ENCODE measurements around the gene STK32A. TPM values are rescaled to one million over a fixed set of nuclear protein-coding genes. Genes with fewer than 3 reads are reported as not detected.

Gene STK32A
- total RNA-seq: not detected
- not detected for polyA plus RNA-seq
- 0 to 0.09 (median 0) reads per million in 6 experiments for total RNA-seq

- ATAC-seq (no peak), DNase-seq (no peak)
- H3K27ac Mint-ChIP-seq: no peak within 1 kb of the TSS
- peaks cover 0 to 4% (median 0%) of the 10 kb centered on the region in 3 donors for H3K36me3 Mint-ChIP-seq
- H3K4me1 Mint-ChIP-seq: peaks cover 3 to 13% (median 6%) of the 10 kb centered on the region in 4 donors
- H3K9me3 Mint-ChIP-seq: peaks cover 0 to 8% (median 3%) of the 10 kb centered on the region in 9 donors
- POLR2A ChIA-PET: no interaction called here
- peak within 1 kb of the TSS in 7 of 10 donors; percentile 2 to 63 (median 51) for H3K4me3 Mint-ChIP-seq
- peaks cover 37 to 80% (median 57%) of the 10 kb centered on the region in 5 donors for H3K27me3 Mint-ChIP-seq
Measured at GRCh38 chr5:147234825-147235635, at the start of gene STK32A. Gene STK32A, plus strand, starts transcription at chr5:147235026. Its CDS starts 4,609 bp downstream, at chr5:147239635.

DNA sequence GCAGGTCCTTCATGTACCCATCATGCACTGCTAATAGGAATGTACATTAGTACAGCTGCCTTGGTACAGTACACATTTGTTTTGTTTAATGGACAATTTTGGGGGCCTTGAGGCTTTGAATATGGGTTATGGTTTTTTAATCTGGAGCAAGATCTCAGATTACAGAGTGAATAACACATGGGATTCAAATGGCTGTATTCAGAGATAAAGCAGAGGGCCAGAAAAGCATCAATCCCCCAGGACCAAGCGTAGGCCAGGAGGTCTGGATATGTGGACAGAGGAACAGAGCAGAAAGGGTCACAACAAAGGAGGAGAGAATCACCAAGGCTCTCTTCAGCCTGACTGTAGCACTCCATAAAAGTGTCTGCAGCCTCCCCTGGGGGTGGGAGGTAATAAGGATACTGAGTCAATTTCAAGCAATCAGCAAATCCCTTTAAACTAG lies 47.7 kb upstream of the STK32A start:
- no peaks in the 10 kb centered on the region for H3K9me3 Mint-ChIP-seq
- POLR2A ChIA-PET: no interaction called here
- H3K4me1 Mint-ChIP-seq: peaks cover 0 to 6% (median 4%) of the 10 kb centered on the region in 4 donors
- H3K36me3 Mint-ChIP-seq: no peaks in the 10 kb centered on the region
- no peak for ATAC-seq
- peaks cover 3 to 18% (median 9%) of the 10 kb centered on the region in 5 donors for H3K27me3 Mint-ChIP-seq
- H3K27ac Mint-ChIP-seq: no peak overlapping the region
- no peak overlapping the region for H3K4me3 Mint-ChIP-seq
- no peak for DNase-seq

- no peak overlapping the region for H3K27ac Mint-ChIP-seq
- DNase-seq (peak; percentile 0 to 70 (median 45)), ATAC-seq (peak; percentile 49 to 63)
- POLR2A ChIA-PET: no interaction called here
- peak overlapping the region in 2 of 10 donors; percentile 9 to 13 for H3K4me3 Mint-ChIP-seq
- H3K4me1 Mint-ChIP-seq: peaks cover 0 to 6% (median 4%) of the 10 kb centered on the region in 4 donors
- no peaks in the 10 kb centered on the region for H3K36me3 Mint-ChIP-seq
- H3K9me3 Mint-ChIP-seq: no peaks in the 10 kb centered on the region
- peaks cover 3 to 18% (median 13%) of the 10 kb centered on the region in 5 donors for H3K27me3 Mint-ChIP-seq
Measured at GRCh38 chr5:147188200-147189108, 46.4 kb upstream of the STK32A start.

DNA sequence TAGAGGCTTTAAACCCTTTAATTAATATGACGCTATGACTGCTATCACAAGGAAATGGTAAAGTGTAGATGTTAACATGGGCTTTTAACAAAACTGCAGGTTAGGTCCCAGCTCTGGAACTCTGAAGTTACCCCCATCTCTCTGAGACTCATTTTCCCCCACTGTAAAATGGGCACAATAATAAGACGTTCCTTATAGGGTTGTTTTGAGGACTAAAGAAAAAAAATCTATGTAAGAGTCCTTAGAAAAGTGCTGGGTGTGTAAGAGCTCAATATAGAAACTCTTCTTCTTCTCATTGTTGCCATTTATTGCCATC lies 45.8 kb upstream of the STK32A start:
- Mint-ChIP-seq H3K4me1 (peaks cover 0 to 6% (median 4%) of the 10 kb centered on the region in 4 donors), H3K36me3 (no peaks in the 10 kb centered on the region), H3K4me3 (peak overlapping the region in 1 of 10 donors; percentile 13), H3K9me3 (no peaks in the 10 kb centered on the region), H3K27ac (no peak overlapping the region), H3K27me3 (peaks cover 3 to 18% (median 13%) of the 10 kb centered on the region in 5 donors)
- DNase-seq (no peak), ATAC-seq (no peak)
- POLR2A ChIA-PET: no interaction called here

DNA sequence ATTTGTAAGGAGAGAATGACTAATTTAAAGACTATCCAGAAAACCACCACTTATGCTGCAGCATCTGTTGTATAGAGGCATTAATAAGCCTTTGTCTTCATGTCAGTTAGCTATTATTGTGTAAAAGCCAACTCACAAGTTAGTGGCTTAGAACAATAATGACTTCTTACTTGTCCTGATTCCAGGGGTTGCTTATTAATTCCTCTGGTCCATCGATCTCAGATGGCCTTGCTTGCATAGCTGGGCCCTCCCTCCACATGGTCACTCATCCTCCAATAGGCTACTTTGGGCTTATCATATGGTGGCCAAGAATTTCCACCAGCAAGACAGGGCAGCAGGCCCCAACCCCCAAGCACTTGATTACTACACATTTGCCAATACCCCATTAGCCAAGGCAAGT lies 44.5 kb upstream of the STK32A start:
- Mint-ChIP-seq H3K9me3 (no peaks in the 10 kb centered on the region), H3K36me3 (no peaks in the 10 kb centered on the region), H3K4me1 (peaks cover 0 to 6% (median 4%) of the 10 kb centered on the region in 4 donors), H3K4me3 (no peak overlapping the region), H3K27me3 (peaks cover 3 to 22% (median 15%) of the 10 kb centered on the region in 5 donors), H3K27ac (peak overlapping the region in 1 of 10 donors; percentile 7)
- ATAC-seq: no peak
- POLR2A ChIA-PET: no interaction called here
- no peak for DNase-seq

DNA sequence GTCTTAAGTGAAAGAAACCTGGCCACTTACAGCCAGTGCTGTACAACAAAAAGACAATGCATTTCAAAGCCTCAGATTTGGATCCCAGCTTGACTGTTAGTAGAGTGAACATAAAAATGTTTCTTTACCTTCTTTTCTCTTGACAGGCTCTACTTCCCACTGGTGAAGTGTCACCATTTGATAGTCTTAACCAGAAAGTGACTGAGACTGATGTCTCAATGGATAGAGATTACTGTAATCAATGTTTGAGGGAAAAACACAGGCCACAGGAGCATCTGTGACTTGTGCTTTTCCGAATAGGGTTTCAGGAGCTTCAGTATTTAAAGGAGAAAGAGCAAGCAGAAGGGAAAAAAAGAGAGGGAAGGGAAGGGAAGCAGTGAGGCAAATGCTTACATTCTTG lies 41.7 kb upstream of the STK32A start:
- DNase-seq (no peak), ATAC-seq (no peak)
- no peak overlapping the region for H3K4me3 Mint-ChIP-seq
- H3K27me3 Mint-ChIP-seq: peaks cover 0 to 33% (median 13%) of the 10 kb centered on the region in 5 donors
- peaks cover 0 to 6% (median 4%) of the 10 kb centered on the region in 4 donors for H3K4me1 Mint-ChIP-seq
- no peaks in the 10 kb centered on the region for H3K9me3 Mint-ChIP-seq
- no peak overlapping the region for H3K27ac Mint-ChIP-seq
- POLR2A ChIA-PET: no interaction called here
- H3K36me3 Mint-ChIP-seq: no peaks in the 10 kb centered on the region

- DNase-seq (no peak), ATAC-seq (no peak)
- Mint-ChIP-seq H3K36me3 (peaks cover 0 to 2% (median 0%) of the 10 kb centered on the region in 3 donors), H3K27me3 (peaks cover 2 to 43% (median 9%) of the 10 kb centered on the region in 5 donors), H3K9me3 (peaks cover 0 to 14% (median 0%) of the 10 kb centered on the region in 9 donors), H3K4me1 (no peaks in the 10 kb centered on the region), H3K4me3 (no peak overlapping the region), H3K27ac (no peak overlapping the region)
- POLR2A ChIA-PET: no interaction called here
Measured at GRCh38 chr5:147200004-147200403, 34.8 kb upstream of the STK32A start.

DNA sequence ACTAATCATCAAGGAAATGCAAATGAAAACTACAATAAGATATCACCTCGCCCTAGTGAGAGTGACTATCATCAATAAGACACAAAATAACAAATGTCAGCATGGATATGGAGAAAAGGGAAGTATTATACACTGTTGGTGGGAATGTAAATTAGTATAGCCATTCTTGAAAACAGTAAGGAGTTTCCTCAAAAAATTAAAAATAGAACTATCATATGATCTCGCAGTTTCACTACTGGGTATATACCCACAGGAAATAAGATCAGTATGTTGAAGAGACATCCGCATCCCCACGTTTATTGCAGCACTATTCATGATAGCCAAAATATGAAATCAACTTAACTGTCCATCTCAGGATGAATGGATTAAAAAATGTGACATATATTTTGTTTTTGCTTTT lies 31.6 kb upstream of the STK32A start:
- no peaks in the 10 kb centered on the region for H3K4me1 Mint-ChIP-seq
- H3K27ac Mint-ChIP-seq: no peak overlapping the region
- H3K27me3 Mint-ChIP-seq: peaks cover 2 to 24% (median 9%) of the 10 kb centered on the region in 5 donors
- DNase-seq (no peak), ATAC-seq (no peak)
- H3K9me3 Mint-ChIP-seq: peaks cover 0 to 14% (median 0%) of the 10 kb centered on the region in 9 donors
- POLR2A ChIA-PET: no interaction called here
- H3K4me3 Mint-ChIP-seq: no peak overlapping the region
- H3K36me3 Mint-ChIP-seq: peaks cover 0 to 2% (median 0%) of the 10 kb centered on the region in 3 donors

GRCh38 chr5:147204576-147204975 lies 30.2 kb upstream of the STK32A start:
- no peaks in the 10 kb centered on the region for H3K4me1 Mint-ChIP-seq
- peaks cover 0 to 2% (median 0%) of the 10 kb centered on the region in 3 donors for H3K36me3 Mint-ChIP-seq
- no peak for DNase-seq
- ATAC-seq: no peak
- peaks cover 0 to 14% (median 0%) of the 10 kb centered on the region in 9 donors for H3K9me3 Mint-ChIP-seq
- H3K4me3 Mint-ChIP-seq: no peak overlapping the region
- POLR2A ChIA-PET: no interaction called here
- H3K27ac Mint-ChIP-seq: no peak overlapping the region
- H3K27me3 Mint-ChIP-seq: peaks cover 2 to 24% (median 10%) of the 10 kb centered on the region in 5 donors

GRCh38 chr5:147208134-147208533 lies 26.7 kb upstream of the STK32A start:
- POLR2A ChIA-PET: no interaction called here
- DNase-seq: no peak
- H3K9me3 Mint-ChIP-seq: peaks cover 0 to 14% (median 0%) of the 10 kb centered on the region in 9 donors
- H3K4me3 Mint-ChIP-seq: no peak overlapping the region
- peaks cover 0 to 2% (median 0%) of the 10 kb centered on the region in 3 donors for H3K36me3 Mint-ChIP-seq
- H3K27ac Mint-ChIP-seq: no peak overlapping the region
- no peak for ATAC-seq
- no peaks in the 10 kb centered on the region for H3K4me1 Mint-ChIP-seq
- peaks cover 0 to 11% (median under 1%) of the 10 kb centered on the region in 5 donors for H3K27me3 Mint-ChIP-seq

DNA sequence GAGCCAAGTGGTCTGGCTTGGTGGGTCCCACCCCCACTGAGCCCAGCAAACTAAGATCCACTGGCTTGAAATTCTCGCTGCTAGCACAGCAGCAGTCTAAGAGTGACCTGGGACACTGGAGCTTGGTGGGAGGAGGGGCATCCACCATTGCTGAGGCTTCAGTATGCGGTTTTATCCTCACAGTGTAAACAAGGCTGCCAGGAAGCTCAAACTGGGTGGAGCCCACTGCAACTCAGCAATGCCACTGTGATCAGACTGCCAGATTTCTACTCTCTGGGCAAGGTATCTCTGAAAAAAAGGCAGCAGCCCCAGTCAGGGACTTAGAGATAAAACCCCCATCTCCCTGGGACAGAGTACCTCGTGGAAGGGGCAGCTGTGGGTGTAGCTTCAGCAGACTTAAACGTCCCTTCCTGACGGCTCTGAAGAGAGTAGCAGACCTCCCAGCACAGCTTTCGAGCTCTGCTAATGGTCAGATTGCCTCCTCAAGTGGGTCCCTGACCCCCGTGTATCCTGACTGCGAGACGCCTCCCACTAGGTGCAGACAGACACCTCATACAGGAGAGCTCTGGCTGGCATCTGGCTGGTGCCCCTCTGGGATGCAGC lies 18.2 kb upstream of the STK32A start:
- POLR2A ChIA-PET: no interaction called here
- Mint-ChIP-seq H3K36me3 (no peaks in the 10 kb centered on the region), H3K27ac (peak overlapping the region in 6 of 10 donors; percentile 3 to 78 (median 44)), H3K4me1 (no peaks in the 10 kb centered on the region), H3K4me3 (no peak overlapping the region), H3K27me3 (peaks cover 0 to 17% (median 5%) of the 10 kb centered on the region in 5 donors), H3K9me3 (peaks cover 0 to 23% (median 7%) of the 10 kb centered on the region in 9 donors)
- peak in 1 of 2 donors; percentile 35 for ATAC-seq
- DNase-seq: peak in 2 of 10 donors; percentile 3 to 6

DNA sequence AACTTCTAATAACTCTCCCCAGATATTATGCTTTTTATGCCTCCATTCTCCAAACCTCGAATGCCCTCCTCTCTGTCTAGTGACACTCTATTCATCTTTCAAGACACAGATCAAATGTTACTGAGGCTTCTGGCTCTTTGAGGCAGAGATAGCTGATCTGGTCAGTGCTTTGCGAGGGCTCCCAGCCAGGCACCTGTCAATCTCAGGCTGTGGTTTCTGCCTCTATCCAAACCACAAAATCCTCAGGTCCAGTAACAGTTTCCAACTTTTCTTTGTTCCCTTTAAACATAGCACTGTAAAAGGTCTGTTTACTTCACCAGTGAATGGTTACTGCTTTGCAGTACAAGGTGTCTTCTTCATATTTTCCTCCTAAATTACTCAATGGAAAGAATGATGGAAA lies 11.5 kb upstream of the STK32A start:
- Mint-ChIP-seq H3K27me3 (peaks cover 0 to 4% (median 0%) of the 10 kb centered on the region in 5 donors), H3K4me3 (no peak overlapping the region), H3K4me1 (peaks cover 0 to 3% (median under 1%) of the 10 kb centered on the region in 4 donors), H3K9me3 (peaks cover 3 to 26% (median 7%) of the 10 kb centered on the region in 9 donors), H3K27ac (no peak overlapping the region), H3K36me3 (peaks cover 0 to 6% (median 0%) of the 10 kb centered on the region in 3 donors)
- ATAC-seq (no peak), DNase-seq (no peak)
- POLR2A ChIA-PET: no interaction called here
